GM19099 (cell line): ENCODE measurements around the gene CCDC117.
A peak's percentile ranks its signal among the peaks of the same experiment; 100 is the strongest.

Experiments
- POLR2A ChIP-seq: IDR thresholded peaks from 3 replicates; pipeline ENCODE4 v1.6.1; 2011; ENCODE audit warnings: low read depth; ENCODE audit not compliant: insufficient read length; ENCODE audit errors: extremely low read depth

The CCDC117 gene

DNA sequence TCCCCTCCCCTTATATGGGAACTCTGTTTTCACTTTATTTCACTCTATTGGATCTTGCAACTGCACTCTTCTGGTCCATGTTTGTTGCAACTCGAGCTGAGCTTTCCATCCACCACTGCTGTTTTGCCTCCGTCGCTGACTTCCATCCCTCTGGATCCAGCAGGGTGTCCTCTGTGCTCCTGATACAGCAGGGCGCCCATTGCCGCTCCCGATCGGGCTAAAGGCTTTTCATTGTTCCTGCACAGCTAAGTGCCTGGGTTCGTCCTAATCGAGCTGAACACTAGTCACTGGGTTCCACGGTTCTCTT lies 11.1 kb upstream of the CCDC117 start:
- no peak for TF ChIP-seq POLR2A

DNA sequence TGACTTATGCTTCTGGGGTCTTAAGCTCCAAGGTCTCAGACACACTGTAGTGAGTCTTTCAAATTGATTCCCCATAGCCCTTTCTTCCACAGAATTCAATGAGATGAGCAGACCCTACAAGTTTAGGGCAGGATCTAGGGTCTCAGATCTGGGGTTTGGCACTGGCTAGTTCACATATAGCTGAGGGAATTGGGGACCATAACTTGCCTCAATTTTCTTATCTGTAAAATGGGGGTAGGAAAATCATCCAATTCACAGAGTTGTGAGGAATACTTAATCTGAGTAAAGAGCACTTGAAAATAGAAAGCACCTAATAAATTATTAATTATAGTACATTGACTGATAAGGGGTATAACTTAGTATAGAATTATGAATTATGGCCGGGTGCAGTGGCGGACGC lies 5.9 kb upstream of the CCDC117 start:
- no peak for TF ChIP-seq POLR2A

DNA sequence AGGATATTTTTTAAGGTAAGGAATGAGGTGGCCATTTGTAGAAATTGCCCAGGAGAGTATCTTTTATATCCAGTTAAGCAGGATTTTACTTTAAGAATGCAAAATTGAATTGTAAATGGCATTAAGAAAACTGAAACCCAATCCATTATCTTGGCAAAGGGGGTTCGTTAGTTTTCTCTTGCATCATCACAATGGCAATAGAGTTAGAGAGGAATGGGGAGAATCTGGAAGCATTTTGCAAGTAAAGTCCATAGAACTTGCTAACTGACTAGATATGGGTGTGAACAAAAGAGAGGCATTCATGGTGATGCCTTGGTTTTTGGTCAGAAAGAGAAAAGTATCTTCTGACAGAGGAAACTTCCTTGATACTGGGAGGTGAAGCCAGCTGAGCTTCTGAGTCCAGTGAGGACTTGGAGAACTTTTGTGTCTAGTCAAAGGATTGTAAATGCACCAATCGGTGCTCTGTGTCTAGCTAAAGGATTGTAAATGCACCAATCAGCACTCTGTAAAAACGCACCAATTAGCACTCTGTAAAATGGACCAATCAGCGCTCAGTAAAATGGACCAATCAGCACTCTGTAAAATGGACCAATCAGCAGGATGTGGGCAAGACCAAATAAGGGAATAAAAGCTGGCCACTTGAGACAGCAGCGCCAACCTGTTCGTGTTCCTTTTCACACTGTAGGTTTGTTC lies 3.6 kb upstream of the CCDC117 start:
- no peak for TF ChIP-seq POLR2A

DNA sequence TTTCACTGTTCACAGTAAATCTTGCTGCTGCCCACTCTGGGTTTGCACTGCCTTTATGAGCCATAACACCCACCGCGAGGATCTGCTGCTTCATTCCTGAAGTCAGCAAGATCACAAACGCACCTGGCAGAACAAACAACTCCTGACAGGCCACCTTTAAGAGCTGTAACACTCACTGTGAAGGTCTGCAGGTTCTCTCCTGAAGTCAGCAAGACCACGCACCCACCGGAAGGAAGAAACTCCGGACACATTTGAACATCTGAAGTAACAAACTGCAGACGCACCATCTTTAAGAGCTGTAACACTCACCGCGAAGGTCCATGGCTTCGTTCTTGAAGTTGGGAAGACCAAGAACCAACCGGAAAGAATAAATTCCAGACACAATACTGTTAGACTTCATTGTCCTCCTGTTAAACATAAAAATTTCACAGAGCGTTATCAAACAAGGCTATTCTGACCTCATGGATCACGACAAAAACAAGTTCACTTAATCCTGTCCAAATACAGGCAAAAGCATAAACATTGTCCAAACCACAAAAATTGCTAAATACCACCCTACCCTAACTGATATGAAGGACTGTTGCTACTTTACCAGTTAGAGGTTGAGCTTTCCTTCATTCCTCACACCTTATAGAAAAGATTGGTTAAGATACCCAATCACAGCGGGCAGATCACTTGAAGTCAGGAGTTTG lies 3.0 kb upstream of the CCDC117 start:
- no peak for TF ChIP-seq POLR2A

DNA sequence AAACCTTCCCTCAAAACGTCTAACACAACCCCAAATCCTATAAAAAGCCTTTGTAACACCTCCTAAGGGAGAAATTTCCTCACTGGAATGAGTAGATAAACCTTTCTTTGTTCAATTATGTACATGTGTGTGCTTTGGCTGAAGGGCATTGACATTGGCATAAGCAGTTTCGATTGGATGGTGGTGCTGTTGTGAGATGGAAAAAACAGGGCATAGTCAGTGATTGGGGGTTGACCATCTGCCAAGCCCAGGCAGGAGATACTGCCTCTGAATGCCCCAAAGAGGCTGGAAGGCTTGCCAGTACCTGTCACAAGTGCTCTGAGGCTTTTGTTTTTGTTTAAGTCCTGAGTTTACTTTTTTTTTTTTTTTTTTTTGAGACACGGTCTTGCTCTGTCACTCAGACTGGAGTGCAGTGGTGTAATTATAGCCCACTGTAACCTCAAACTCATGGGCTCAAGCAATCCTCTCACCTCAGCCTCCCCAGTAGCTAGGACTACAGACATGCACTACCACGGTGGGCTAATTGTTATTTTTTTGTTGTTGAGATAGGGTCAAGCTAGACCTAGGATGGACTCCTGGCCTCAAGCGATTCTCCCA lies 1.2 kb upstream of the CCDC117 start:
- no peak for TF ChIP-seq POLR2A

DNA sequence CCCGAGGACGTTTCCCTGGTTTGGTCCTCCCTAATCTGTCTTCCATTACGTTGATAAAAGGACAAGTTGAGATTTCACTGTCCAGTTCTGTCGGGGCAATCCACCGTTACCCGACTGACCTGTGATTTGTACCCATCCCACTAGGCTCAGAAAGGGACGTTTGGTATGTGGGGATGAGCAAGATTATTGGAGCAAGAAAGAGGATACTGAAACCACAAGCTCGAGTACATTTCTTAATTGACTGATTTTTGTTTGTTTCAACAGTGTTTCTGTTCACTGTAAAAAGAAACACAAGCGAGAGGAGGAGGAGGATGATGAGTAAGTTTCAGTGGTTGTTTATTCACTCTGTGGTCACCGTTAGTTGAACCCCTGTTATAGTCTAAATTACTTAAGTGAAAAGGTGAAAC lies 969 bp downstream of the CCDC117 start:
- peak; percentile 25 for TF ChIP-seq POLR2A

DNA sequence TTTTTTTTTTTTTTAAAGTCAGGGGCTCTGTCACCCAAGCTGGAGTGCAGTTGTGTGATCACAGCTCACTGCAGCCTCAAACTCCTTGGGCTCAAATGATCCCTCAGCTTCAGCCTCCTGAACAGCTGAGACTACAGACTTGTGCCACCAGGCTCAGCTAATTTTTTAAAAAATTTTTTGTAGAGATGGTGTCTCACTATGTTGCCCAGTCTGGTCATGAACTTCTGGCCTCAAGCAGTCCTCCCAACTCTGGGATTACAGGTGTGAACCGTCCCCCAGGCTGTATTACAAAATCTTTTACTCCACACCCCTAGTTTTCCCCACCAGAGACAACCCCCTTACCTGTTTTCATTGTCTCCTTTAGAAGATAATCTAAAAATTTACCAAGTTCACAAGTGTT lies 1.9 kb downstream of the CCDC117 start:
- TF ChIP-seq POLR2A: no peak

DNA sequence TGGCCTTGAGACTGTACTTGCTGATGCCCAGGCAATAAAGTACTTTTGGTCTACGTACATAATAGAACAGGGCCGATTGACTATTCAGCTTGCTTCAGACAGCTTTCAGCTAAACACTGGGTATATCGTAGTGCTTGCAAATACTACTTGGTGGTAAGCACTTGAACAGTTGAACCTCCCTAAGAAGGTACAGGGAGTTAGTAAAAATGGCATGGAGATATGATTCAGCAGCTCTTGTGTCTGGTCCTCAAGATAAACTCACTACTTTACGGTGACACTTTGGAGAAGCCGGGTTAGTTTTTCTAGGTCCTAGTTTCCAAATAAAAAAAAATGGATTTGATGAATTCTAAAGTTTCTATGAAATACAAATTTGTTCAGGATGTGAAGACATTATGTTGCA lies 7.3 kb downstream of the CCDC117 start:
- TF ChIP-seq POLR2A: no peak

DNA sequence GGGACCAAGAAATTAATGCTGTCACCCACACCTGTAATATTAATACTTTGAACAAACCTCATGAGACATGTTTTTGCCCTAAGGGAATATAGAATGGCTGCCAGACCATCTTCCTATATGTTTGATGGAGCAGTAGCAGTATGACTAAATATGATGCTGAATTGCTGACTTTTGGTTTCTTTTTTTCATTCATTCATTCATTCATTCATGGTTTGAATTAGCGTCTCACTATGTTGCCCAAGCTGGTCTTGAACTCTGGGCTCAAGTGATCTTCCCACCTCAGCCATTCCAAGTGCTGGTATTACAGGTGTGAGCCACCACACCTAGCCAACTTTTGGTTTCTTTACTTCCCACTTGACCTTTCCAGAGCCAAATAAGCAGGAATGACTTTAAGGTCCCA lies 7.8 kb downstream of the CCDC117 start:
- no peak for TF ChIP-seq POLR2A

DNA sequence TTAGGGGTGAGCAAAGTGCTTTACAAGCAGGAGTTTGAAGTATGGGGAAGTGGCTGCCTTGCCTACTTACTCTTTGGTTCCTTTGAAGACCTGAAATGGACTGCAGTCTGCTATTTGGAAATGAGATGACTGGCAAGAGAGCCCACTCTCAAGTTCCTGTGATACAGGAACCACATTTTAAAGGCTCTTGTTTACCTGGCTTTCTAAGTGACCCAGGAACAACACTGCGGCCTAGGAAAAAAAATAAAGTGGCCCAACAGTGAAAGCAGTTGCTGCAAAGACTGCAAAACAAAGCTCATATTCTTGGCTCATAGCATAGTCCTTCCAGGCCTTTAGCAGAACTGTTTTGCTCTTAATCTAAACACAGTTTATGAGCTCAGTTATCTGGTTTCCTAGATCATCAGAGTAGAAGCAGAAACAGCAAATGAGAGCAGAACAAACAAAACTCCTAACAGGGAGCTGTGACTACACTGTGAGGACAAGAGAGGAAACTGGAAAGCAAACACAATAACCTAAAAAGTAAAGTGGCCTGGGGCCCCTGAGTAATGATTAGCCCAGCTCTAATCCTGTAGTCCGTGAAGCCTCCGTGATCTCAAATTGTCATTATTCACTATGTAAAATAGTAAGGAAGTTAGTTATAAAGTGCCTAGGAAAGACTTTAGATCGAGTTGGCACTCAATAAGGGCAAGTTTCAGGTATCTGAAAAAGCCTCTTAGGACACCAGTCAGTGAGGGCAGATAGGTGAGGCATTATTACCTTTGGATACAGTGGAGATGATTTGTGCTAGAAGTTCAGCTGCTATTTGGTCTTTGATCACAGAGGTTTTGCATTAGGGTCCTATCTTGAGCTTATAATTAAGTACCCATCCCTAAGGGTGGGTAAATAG lies 11.5 kb downstream of the CCDC117 start:
- TF ChIP-seq POLR2A: no peak

DNA sequence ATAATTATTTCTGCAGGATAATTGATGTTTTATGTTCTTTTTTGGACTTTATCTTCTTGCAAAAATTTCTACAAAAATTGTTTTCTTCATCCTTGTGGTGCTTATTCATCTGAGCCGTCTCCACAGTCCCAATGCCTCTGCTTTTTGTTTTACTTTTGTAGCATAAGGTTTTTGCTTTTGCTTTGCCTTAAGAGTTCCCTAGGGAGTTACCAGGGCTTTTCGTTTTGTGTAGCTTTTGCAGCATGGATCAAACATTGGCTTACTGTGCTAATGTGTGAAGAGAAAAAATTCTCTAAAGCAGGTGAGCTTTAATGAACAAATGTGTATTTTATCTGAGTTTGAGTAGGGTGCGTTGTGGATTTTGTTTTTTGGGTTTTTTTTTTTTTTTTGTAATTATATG lies 16.1 kb downstream of the CCDC117 start:
- TF ChIP-seq POLR2A: no peak

DNA sequence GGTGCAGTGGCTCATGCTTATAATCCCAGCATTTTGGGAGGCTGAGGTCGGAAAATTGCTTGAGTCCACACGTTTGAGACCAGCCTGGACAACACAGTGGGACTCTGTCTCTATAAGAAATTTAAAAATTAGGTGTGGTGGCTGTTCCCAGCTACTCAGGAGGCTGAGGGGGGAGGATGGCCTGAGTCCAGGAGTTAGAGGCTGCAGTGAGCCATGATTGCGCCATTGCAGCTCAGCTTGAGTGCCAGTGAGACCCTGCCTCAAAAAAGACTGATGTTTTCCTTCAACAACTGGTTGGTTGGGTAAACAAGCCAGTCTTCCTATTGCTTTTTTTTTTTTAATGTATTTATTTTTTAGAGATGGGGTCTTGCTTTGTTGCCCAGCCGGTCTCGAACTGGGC lies 18.6 kb downstream of the CCDC117 start:
- TF ChIP-seq POLR2A: no peak

DNA sequence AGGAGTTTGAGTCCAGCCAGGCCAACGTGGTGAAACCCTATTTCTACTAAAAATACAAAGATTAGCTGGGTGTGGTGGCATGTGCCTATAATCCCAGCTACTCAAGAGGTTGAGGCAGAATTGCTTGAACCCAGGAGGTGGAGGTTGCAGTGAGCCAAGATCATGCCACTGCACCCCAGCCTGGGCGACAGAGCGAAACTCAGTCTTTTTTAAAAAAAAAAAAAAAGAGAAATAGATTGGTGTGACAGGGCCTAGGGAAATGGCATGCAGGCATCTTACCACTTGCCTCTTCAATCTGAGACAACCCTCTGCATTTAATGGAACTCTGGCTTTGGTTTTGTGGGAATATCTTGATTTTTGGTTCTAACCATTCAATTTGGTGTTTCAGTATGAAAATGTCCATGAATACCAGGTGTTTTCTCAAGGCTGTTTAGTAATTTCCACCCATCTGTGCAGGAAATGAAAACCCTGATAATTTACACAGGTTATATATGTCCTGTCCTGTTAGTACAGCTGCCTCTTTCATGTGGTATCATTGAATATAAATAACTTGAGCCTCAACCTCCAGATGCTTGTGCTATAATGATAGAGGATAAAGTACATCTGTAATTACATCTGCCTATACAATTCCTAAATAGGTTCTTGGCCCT lies 19.5 kb downstream of the CCDC117 start:
- TF ChIP-seq POLR2A: peak; percentile 8

DNA sequence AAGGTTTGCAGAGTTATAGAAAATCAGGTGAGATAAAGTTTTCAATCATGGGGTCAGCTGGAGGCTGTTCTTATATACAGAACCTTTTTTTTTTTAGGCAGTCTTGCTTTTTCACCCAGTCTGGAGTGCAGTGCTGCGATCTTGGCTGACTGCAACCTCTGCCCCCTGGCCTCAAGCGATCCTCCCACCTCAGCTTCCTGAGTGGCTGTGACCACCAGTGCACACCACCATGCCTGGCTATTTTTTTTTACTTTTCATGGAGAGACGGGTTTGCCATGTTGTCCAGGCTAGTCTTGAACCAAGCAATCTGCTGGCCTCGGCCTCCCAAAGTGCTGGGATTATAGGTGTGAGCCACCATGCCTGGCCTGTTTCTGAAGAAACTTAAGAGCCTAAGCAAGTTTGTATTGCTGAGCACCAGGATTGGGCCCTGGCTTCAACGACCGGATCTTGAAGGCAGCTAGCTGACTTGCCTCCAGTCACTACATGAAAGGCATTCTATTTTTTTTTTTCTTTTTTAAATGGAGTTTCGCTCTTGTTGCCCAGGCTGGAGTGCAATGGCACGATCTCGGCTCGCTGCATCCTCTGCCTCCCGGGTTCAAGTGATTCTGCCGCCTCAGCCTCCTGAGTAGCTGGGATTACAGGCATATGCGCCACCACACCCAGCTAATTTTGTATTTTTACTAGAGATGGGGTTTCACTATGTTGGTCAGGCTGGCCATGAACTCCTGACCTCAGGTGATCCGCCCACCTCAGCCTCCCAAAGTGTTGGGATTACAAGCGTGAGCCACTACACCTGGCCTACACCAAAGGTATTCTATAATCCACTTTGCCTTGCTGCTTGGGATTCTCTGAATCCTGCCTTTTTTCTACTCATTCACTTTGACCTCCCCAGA lies 20.2 kb downstream of the CCDC117 start:
- peak; percentile 28 for TF ChIP-seq POLR2A
